HG02970 (cell line): Measurements from ENCODE around the gene DNAJB6.
"Not testable (repeated sequence)": the region's sequence is repeated elsewhere in the genome, so short reads cannot be mapped to it uniquely, and the experiment has no call there.

Source experiments
- ATAC-seq: cut with Tn5 transposase; IDR thresholded peaks from one replicate; pipeline ENCODE4 v1.9.1; 2021; ENCODE audit warnings: mild to moderate bottlenecking, moderate library complexity, moderate number of reproducible peaks; ENCODE audit not compliant: unreplicated experiment, low FRiP score

DNAJB6 gene

DNA sequence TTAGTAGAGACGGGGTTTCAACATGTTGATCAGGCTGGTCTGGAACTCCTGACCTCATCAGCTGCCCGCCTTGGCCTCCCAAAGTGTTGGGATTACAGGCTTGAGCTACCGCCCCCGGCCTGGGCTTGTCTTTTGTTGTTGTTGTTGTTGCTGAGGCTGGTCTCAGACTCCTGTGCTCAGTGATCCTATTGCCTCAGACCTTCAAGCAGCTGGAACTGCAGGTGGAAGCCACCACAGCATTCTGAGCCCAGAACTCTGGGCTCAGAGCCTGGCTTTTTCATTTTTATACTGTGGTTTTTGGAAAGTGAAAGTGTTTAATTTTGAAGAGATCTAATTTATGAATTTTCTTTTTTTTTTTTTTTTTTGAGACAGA, 16.2 kb upstream of the DNAJB6 start:
- no peak for ATAC-seq

DNA sequence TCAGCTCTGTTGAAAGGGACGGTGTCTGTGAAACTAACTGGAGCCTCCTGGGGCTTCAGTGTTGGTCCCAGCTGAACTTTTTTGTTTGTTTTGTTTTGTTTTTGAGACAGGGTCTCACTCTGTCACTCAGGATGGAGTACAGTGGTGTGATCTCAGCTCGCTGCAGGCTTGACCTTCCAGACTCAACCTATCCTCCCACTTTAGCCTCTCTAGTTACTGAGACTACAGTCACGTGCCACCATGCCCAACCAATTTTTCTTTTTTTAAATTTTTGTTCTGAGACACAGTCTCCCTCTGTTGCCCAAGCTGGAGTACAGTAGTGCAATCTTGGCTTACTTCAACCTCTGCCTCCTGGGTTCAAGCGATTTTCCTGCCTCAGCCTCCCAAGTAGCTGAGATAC, 13.4 kb upstream of the DNAJB6 start:
- no peak for ATAC-seq

DNA sequence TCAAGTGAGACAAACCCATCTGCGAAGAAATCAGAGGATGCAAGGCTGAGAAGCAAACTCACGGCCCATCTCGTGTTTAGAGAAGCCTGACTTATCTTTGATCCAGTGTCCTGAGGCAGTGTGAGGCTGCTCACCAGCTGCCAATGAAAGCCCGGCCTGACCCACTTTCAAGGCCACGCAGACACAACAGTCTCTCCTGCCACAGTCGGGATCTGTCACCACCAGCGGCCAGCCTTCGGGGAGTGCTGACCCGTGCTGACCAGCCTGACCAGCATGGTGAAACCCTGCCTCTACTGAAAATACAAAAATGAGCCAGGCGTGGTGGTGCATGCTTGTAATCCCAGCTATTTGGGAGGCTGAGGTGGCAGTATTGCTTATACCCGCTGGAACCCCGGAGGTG, 7.4 kb upstream of the DNAJB6 start:
- no peak for ATAC-seq

DNA sequence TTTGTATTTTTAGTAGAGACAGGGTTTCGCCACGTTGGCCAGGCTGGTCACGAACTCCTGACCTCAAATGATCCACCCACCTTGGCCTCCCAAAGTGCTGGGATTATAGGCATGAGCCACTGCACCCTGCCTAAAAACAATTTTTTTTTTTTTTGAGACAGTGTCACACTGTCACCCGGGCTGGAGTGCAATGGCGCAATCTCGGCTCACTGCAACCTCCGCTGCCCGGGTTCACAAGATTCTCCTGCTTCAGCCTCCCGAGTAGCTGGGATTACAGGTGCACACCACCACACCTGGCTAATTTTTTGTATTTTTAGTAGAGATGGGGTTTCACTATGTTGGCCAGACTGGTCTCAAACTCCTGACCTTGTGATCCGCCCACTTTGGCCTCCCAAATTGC, 6.2 kb upstream of the DNAJB6 start:
- ATAC-seq = not testable (repeated sequence)

DNA sequence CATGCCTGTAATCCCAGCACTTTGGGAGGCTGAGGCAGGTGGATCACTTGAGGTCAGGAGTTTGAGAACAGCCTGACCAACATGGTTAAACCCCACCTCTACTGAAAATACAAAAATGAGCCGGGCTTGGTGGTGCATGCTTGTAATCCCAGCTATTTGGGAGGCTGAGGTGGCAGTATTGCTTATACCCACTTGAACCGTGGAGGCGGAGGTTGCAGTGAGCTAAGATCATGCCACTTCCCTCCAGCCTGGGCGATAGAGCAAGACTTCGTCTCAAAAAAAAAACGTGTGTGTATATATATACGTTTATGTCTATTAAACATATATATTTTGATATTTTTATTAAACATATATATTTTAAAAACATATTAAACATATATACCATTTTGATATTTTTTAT, 5.8 kb upstream of the DNAJB6 start:
- ATAC-seq = not testable (repeated sequence)

DNA sequence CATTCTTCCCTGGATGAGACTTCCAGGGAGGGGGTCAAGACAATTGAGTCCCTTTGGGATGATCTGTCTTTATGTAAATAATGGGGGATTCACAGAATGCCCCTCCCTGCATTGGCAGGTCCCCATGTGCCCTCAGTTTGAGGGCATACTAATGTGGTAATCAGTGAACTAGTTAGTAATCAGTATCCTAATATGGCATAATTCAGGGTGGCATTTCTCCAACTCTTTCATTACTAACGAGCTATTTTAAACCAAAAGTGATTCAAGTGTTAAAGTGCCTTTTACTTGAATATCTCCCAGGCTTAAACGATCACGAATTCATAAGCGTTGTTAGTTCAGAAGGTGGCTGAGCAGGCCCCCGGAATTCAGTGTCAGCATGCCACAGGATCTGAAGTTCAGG, 1.6 kb upstream of the DNAJB6 start:
- no peak for ATAC-seq

DNA sequence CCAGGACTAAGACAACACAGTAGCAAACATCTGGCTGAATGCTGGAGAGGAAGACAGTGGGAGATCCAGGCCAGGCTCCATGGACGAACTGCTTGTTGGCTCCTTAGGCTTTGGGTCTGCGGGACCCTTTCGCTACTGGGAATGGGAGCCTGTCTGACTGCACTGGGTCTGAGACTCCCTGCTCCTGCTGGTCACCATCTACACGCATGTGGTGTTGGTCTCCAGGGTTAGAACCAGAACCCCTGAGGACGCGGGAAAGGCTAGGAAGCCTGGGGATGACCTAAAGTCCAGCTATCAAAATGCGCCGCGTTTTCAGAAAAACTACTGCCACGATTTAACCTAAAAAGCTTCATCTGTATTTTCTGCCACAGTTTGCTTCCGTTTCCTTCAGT, 817 bp upstream of the DNAJB6 start:
- ATAC-seq = no peak

DNA sequence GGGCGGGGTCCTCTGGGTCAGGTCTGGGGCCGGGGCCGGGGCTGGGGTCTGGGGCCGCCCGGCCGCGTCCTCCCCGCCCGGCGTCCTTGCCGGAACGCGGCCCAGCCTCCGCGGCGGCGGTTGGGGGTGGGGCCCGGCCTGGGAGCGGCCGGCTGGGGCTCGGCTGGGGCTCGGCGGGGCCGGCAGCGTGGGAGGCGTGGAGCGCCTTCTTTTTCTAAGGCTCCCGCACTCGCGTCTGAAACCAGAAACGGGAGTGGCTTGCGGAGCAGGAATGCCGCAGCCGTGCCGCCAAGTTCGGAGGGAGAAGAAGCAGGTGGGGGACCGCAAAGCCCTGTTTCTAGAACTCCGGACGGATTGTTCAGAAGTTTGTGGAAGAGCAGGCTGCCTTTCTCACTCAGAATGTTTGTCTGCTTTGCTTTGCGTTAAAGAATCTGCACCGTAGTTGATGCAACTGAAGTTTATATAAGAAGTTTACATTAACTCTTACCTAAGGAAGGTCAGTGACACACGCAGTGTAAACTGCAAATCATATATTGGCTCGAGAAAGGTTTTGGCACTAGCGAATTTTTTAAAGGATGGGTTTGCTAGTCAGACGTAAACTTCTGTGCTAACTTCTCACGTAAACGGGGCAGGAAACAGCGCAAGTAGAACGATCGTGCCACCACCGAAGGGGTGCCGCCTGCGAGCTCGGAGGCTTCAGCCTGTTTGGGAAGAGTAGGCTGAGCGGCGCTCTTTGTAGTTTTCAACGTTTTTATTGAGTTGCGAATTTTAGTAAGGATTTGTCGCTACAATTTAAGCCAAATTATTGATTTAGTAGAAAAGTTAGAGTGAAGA, 729 bp downstream of the DNAJB6 start:
- peak; percentile 43 for ATAC-seq

DNA sequence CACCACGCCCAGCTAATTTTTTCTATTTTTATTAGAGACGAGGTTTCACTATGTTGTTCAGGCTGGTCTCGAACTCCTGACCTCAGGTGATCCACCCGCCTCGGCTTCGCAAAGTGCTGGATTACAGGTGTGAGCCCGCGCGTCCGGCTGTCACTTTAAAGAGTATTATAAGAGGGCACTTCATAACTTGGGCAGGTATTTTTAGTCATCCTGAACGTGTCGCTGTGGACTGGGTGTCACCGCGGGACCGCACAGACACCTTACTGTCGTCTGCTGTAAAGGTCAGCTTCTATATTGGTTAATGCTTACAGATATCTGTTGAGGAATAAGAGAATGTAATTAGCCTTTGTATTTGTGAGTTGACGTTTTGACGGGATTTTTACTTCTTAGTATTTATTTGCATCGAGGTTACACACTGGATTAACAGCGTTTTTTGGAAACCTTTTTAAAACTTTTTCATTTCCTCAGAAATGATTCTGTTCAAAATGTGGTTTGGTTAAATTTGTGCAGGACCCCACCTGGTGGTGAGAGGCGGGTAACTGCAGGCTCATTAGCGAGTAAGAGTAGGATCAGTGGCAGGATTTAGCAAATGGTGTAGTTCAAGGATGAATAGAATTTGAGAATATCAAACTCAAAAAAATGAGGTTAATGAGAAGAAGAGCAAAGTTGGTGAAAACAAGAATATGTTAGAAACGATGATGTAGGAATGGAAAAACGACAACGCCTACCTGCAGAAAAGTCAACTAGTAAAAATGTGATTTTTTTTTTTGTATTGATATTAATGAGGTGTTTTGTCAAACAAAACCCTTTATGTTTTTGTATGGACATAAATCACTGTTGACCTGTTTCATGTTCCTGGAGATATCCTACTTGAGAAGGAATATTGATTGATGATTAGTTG, 3.2 kb downstream of the DNAJB6 start:
- no peak for ATAC-seq

DNA sequence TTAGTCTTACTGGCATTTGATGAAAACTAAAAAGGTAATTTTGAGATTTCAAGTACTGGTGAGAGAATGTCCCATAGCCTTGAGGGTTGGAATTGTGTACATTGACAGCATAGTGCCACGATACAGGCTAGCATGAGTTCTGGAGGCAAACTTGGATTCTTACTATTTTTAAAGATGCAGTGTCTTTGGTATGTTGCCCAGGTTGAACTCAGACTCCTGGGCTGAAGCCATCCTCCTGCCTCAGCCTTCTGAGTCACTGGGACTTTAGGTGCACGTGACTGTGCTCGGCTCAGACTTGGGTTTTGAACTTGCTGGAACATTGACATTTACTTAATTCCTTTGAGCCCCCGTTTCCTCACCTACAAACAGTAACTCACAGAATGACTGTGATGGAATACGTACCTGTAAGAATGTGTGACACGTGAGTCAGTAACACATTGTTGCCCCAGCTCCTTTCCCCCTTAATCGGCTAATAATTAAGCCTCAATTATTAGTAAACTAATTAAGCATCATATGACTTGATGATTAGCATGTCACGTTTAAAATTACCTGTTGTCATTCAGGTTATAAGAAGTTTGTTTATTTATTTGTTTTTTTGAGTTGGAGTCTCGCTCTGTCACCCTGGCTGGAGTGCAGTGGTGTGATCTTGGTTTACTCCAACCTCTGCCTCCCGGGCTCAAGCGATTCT, 10.6 kb downstream of the DNAJB6 start:
- ATAC-seq = no peak

DNA sequence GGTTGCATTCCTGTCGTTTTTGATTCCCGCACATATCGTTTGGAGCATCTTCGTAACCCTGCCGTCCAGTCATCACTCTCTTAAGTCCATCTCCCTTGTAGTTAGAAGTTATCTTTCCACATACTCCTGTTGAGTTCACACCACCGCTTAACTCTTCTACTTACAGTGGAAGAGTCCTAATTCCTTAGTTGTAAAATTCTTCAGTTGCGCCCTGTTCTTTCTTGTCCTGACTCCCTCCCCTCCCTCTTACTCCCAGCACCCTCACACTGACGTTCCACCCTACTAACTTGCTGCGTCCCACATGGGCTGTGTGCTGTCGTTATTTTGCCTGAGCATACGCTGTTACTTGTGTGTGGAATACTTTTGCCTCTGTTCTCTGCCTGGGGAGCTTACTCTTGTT, 11.7 kb downstream of the DNAJB6 start:
- no peak for ATAC-seq

DNA sequence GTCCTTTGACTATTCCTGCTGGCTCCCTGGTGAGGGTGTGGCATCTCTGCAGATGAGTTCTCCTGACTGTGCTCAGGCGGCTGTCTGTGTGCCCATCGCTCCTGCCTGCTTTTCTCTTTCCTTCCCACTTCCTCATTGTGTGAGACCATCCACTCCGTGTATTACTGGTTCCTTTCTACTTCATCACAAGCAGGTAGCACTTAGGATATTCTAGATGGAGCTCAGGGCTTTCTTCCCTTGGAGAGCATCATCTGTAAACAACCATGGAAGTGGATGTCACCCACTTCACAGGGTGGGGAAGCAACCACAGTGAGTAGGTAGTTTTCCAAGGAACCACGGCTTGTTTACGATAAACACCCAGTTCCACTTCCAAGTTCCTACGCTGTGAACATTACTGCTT, 15.7 kb downstream of the DNAJB6 start:
- ATAC-seq = no peak

DNA sequence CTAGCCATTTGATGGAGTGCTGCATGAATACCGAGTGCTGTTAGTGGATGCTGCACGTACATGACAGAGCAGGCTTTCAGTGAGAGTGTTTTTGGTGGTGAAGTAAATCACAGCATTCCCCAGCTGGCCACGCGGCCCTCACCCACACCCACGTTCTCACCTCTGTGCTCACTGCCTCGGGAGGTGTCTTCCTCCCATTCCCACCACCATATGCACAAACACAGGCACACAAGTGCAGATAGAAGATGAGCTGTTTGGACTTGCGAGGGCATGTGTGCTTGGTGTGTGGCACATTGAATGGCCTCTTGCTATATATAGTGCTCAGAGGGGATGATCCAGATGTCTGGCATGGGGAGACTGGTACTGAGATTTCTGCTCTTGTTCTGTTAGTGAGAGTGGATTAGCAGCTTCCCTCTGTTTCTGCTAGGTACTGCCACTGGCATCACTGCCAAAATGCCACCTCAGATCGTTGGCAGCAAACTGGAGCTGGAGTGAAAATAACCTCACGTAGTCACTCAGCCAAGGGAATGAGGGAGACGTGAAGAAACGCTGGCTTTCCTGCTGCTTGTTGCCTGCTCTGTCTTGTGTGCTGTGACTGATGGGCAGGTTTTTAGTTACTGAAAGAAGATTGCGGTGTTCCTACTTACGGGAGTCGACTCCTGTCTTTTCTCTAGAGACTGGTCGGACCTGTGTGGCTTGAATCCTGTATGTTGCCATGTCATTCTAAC, 19.1 kb downstream of the DNAJB6 start:
- no peak for ATAC-seq

DNA sequence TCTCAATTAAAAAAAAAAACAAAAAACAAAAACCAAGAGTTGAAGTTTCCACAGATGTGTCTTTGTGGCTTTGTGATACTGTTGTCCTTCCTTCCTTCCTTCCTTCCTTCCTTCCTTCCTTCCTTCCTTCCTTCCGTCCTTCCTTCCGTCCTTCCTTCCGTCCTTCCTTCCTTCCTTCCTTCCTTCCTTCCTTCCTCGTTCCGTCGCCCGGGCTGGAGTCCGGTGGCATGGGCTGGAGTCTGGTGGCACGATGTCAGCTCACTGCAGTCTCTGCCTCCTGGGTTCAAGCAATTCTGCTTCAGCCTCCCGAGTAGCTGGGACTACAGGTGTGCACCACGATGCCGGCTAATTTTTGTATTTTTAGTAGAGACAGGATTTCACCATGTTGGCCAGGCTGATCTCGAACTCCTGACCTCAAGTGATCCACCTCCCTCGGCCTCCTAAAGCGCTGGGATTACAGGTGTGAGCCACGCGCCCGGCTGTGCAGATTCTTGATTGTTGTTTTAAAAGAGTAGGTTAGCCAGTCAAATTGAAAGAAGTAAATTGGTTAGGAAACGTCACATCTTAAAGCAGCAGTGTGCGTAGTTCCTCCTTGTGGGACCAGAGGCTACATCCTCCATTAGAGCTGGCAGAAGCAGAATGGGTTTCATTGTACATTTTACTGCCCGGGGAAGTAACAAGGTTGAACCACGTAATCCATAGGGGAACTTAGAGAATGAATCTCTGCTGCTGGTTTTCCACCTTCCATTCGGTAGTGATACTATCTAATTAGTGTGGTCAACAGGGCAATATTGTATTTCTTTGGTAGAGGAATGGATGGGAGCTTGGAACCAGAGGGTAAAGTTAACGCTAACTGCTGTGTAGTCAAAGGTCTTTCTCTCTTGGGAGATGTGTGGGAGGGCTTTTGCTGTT, 20.6 kb downstream of the DNAJB6 start:
- no peak for ATAC-seq

DNA sequence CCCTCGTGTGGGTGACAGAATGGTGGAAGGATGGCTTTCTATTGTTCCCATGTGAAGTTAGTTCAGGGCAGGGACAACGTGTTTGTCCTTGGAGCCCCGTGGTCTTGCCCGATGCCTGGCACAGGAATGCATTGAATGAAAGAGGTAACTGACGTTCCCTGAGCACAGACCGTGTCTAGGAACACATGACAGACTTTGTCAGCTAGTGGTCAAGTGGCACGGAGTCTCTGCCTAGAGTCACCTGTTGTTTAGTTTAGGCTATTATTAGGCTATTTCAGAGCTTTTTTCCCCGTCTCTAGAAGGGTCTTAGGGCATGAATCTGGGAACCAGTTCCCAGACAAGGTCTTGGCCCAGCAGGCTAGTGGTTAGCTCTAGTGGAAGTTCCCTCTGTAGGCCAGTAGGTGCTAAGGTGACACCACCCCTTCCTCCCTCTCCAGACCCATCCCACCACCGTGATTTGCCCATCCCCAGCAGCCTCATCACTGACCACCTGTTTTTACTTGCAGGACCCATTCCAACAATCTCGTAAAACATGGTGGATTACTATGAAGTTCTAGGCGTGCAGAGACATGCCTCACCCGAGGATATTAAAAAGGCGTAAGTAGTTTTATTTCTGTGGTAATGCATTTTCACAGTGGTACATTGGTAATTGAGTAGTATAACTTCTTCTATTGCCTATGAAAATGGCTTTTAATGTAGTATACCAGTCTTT, 21.4 kb downstream of the DNAJB6 start:
- ATAC-seq = no peak

DNA sequence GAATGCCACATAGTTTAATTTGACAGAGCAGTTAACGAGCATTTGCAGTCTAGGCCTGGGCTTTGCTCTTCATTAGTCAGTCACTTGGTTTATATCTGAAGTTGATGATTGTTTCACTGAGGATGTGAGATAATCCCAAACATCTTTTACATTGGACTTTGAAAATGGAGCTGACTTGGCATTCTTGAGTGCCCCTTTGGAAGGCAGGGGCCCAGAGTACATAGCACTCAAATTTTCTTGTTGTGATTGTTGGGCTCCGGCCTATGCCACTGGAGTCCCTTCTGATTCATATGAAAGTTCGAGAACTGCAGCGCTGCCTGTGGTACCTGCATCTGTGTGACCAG, 21.9 kb downstream of the DNAJB6 start:
- no peak for ATAC-seq

DNA sequence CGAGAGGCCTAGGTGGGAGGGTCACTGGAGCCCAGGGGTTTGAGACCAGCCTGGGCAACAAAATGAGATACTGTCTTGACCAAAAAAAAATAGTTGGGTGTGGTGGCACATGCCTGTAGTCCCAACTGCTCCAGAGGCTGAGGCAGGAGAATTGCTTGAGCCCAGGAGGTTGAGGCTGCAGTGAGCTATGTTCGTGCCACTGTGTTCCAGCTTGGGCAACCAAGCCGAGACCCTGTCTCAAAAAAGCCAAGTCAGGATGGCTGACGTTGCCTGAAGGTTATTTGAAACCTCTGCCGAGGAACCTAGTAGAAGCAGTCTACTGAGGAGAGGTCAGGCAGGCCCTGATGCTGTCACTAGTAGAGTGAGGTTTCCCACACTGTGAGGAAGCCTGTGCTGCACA, 22.8 kb downstream of the DNAJB6 start:
- ATAC-seq = no peak

DNA sequence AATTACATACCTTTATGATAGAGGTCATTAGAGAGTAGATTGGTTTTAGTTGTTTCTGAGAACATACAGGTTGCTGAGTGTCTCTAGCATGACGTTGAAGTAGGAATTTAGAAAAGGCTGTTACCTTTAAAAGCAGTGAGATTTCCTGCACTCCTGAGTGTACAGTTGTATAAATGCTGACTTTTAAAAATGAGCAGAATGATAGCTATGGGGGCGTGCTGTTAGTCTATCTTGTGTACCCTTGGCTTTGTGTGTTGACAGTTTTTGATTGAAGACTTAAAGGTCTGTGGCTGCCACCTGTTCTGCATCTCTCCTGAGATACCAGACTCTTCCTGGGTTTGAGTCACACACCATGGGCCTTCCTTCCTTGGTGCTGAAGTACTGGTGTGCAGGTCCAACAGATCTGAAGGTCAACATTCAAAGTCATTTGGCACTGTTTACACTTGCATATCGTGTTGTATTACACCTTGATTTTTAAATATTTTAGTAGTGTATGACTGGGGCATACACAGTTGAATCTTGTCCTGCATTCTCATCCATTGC, 23.8 kb downstream of the DNAJB6 start:
- no peak for ATAC-seq

DNA sequence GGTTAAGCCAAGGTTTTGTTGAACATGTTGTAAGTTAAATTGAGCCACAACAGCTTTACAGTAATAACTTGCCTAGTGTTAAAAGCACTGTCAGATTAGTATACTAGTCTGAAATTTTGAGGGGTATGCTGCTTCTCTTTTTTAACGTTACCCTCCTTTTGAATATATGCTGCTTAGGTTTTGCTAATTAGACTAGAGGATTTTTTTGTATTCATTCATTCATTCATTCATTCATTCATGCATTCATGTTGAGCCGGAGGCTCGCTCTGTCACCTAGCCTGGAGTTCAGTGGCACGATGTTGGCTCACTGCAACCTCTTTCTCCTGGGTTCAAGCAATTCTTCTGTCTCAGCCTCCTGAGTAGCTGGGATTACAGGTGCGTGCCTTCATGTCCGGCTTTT, 24.7 kb downstream of the DNAJB6 start:
- no peak for ATAC-seq
